HepG2 (cell line): Measurements from ENCODE around the gene ZNF697. TPM values are rescaled to one million over a fixed set of nuclear protein-coding genes. Genes with fewer than 3 reads are reported as not detected.
A peak's percentile ranks its signal among the peaks of the same experiment; 100 is the strongest.

ENCODE experiments used
- BORCS8-MEF2B ChIP-seq: sonication (generic); formaldehyde crosslinking; IDR thresholded peaks from 2 replicates; pipeline ENCODE4 v1.8.0; 2022; ENCODE audit warnings: mild to moderate bottlenecking, missing genetic modification reagents
- FOXA1 ChIP-seq, 2 experiments: fragments of 450-650 bp in 1 of 2; sonication (generic) in 1 of 2; formaldehyde crosslinking in 1 of 2; IDR thresholded peaks; 2 replicates each; pipeline versions ENCODE4 v1.4.0 to v1.6.1; 2016 to 2020; ENCODE audit warnings: missing genetic modification reagents in 1 of 2
- GTF2F1 ChIP-seq: fragments of 150-350 bp; IDR thresholded peaks from 2 replicates; pipeline ENCODE4 v1.6.1; 2014; ENCODE audit warnings: low read length
- HNF4G ChIP-seq, 2 experiments: sonication (generic) in 1 of 2; formaldehyde crosslinking in 1 of 2; IDR thresholded peaks; 2 replicates each; pipeline versions ENCODE4 v1.4.0 to v1.6.1; 2011 to 2020; ENCODE audit warnings: borderline replicate concordance in 2 of 2, low read depth in 2 of 2, mild to moderate bottlenecking in 2 of 2, low read length in 1 of 2, missing genetic modification reagents in 1 of 2, moderate library complexity in 1 of 2
- MLXIP ChIP-seq: sonication (generic); formaldehyde crosslinking; IDR thresholded peaks from 2 replicates; pipeline ENCODE4 v1.9.0; 2021; ENCODE audit warnings: missing genetic modification reagents, borderline replicate concordance
- NFYC ChIP-seq: IDR thresholded peaks from 2 replicates; pipeline ENCODE4 v1.6.1; 2016; ENCODE audit warnings: missing genetic modification reagents, missing compliant biosample characterization
- PCBP2 ChIP-seq: fragments of 200-400 bp; formaldehyde crosslinking; optimal IDR thresholded peaks from 2 replicates; pipeline ENCODE3; 2018; ENCODE audit warnings: low read length, low read depth; ENCODE audit not compliant: poor library complexity, severe bottlenecking
- PTBP1 ChIP-seq: fragments of 200-400 bp; formaldehyde crosslinking; IDR thresholded peaks from 2 replicates; pipeline ENCODE4 v1.6.1; 2018; ENCODE audit warnings: low read length, low read depth; ENCODE audit not compliant: poor library complexity, severe bottlenecking
- RFX1 ChIP-seq: fragments of 450-650 bp; IDR thresholded peaks from 2 replicates; pipeline ENCODE4 v1.6.1; 2017
- TBL1XR1 ChIP-seq: fragments of 150-350 bp; IDR thresholded peaks from 2 replicates; pipeline ENCODE4 v1.6.1; 2014; ENCODE audit warnings: borderline replicate concordance, low read length; ENCODE audit not compliant: partially characterized antibody
- TFDP2 ChIP-seq: sonication (generic); formaldehyde crosslinking; IDR thresholded peaks from 2 replicates; pipeline ENCODE4 v1.4.0; 2020; ENCODE audit warnings: missing genetic modification reagents
- ZNF224 ChIP-seq: sonication (generic); formaldehyde crosslinking; IDR thresholded peaks from 2 replicates; pipeline ENCODE4 v1.5.0; 2020; ENCODE audit warnings: mild to moderate bottlenecking, missing genetic modification reagents
- ZNF296 ChIP-seq: sonication (generic); formaldehyde crosslinking; conservative IDR thresholded peaks from 2 replicates; pipeline ENCODE4 v1.5.0; 2020; ENCODE audit warnings: mild to moderate bottlenecking, missing genetic modification reagents
- ZNF496 ChIP-seq: sonication (generic); formaldehyde crosslinking; IDR thresholded peaks from 2 replicates; pipeline ENCODE4 v1.8.1; 2023; ENCODE audit warnings: mild to moderate bottlenecking, moderate library complexity, missing genetic modification reagents; ENCODE audit not compliant: insufficient replicate concordance
- ZNF552 ChIP-seq: sonication (generic); formaldehyde crosslinking; IDR thresholded peaks from 2 replicates; pipeline ENCODE4 v1.9.0; 2022; ENCODE audit warnings: missing genetic modification reagents, mild to moderate bottlenecking, borderline replicate concordance
- ZNF850 ChIP-seq: sonication (generic); formaldehyde crosslinking; conservative IDR thresholded peaks from 2 replicates; pipeline ENCODE4 v1.9.0; 2021; ENCODE audit warnings: mild to moderate bottlenecking, missing genetic modification reagents
- polyA plus RNA-seq, 8 experiments: library from polyadenylated mRNA; depleted of rRNA in 3 of 8; stranded (reverse) in 7 of 8; unstranded in 1 of 8; fragments of >200 nt; fragmentation: Illumina TruSeq in 4 of 8; extraction: Trizol in 4 of 8; gene quantifications; 2 replicates each; pipeline versions ENCODE4 v1.2.1 to v1.2.3, GENCODE V29; 2011 to 2016; ENCODE audit warnings: low read depth in 4 of 8, missing spikeins in 1 of 8, mixed read lengths in 1 of 8; ENCODE audit not compliant: insufficient read depth in 1 of 8
- total RNA-seq, 5 experiments: library from RNA; depleted of rRNA; stranded (reverse); fragments of >200 nt; fragmentation: Illumina TruSeq; extraction: Trizol; gene quantifications; 2 replicates each; pipeline ENCODE4 v1.2.3, GENCODE V29; 2016; ENCODE audit warnings: low read depth in 1 of 5
- TF ChIP-seq, protein P1 (sequence below): sonication (generic); formaldehyde crosslinking; conservative IDR thresholded peaks from 2 replicates; pipeline ENCODE4 v1.4.0; 2020; ENCODE audit warnings: missing genetic modification reagents
- TF ChIP-seq, protein P2 (sequence below): IDR thresholded peaks from 2 replicates; pipeline ENCODE4 v1.6.1; 2016; ENCODE audit warnings: control low read depth
- TF ChIP-seq, protein P3 (sequence below): sonication (generic); formaldehyde crosslinking; IDR thresholded peaks from 2 replicates; pipeline ENCODE4 v1.4.0; 2020; ENCODE audit warnings: missing genetic modification reagents

Gene ZNF697
- total and polyA plus RNA-seq, 2 of the 13 experiments (the other 11 are each of a cell fraction or from before 2014, with no cell fraction given): 2.3 to 7.1 TPM

DNA sequence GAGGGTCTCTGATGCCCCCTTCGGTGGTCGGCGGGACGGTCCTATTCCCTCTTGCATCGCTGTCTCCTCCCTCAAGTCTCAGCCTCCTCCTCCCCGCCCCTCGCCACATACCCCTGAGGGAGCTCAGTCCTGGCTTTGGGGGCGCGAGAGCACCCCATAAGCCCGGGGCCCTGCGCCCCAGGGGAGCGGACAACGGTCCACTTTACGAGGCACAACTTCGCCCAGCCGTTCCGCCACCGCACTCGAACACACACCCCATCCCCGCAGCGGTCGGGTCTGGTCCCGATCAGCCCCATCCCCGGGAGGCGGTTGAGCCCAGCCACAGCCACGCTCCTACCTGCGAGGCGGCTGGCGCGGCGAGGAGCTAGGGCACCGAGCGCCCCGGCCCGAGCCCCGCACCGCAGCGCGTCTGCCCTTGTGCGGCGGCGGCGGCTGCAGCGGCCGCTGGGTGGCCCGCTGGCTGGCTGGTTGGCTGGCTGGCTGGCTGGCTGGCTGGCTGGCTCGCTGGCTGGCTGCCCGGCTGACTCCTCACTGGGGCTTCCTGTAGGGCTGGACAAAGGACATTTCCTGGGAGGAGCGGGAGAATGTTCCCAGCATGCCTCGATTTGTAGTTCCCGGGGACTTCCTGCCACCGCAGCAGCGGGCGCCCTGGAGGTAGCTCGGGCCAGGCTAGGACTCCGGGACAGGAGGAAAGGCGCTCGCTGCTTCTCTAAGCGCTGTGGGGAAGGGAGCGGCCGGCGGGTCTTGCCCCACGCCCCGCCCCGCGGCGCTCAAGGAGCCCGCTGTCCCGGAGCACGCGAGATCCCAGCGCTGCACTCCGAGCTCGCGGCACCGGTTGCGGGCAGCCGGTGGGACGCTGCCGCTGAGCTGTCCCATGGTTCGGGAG, at the start of gene ZNF697 (continued):
- no peak for TF ChIP-seq TFDP2 (CRISPR knock-in tag)
- no peak for TF ChIP-seq MLXIP (CRISPR knock-in tag)
- TF ChIP-seq ZNF296: no peak
- TF ChIP-seq GTF2F1: no peak
- TF ChIP-seq ZNF850 (CRISPR knock-in tag): no peak
- TF ChIP-seq, protein P1, sequence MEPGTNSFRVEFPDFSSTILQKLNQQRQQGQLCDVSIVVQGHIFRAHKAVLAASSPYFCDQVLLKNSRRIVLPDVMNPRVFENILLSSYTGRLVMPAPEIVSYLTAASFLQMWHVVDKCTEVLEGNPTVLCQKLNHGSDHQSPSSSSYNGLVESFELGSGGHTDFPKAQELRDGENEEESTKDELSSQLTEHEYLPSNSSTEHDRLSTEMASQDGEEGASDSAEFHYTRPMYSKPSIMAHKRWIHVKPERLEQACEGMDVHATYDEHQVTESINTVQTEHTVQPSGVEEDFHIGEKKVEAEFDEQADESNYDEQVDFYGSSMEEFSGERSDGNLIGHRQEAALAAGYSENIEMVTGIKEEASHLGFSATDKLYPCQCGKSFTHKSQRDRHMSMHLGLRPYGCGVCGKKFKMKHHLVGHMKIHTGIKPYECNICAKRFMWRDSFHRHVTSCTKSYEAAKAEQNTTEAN (CRISPR knock-in tag): no peak
- TF ChIP-seq, protein P2, sequence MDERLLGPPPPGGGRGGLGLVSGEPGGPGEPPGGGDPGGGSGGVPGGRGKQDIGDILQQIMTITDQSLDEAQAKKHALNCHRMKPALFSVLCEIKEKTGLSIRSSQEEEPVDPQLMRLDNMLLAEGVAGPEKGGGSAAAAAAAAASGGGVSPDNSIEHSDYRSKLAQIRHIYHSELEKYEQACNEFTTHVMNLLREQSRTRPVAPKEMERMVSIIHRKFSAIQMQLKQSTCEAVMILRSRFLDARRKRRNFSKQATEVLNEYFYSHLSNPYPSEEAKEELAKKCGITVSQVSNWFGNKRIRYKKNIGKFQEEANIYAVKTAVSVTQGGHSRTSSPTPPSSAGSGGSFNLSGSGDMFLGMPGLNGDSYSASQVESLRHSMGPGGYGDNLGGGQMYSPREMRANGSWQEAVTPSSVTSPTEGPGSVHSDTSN: no peak
- TF ChIP-seq, protein P3, sequence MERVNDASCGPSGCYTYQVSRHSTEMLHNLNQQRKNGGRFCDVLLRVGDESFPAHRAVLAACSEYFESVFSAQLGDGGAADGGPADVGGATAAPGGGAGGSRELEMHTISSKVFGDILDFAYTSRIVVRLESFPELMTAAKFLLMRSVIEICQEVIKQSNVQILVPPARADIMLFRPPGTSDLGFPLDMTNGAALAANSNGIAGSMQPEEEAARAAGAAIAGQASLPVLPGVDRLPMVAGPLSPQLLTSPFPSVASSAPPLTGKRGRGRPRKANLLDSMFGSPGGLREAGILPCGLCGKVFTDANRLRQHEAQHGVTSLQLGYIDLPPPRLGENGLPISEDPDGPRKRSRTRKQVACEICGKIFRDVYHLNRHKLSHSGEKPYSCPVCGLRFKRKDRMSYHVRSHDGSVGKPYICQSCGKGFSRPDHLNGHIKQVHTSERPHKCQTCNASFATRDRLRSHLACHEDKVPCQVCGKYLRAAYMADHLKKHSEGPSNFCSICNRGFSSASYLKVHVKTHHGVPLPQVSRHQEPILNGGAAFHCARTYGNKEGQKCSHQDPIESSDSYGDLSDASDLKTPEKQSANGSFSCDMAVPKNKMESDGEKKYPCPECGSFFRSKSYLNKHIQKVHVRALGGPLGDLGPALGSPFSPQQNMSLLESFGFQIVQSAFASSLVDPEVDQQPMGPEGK (CRISPR knock-in tag): peak; percentile 18; the same call in 1 of the 2 replicates
- TF ChIP-seq PTBP1: no peak
- TF ChIP-seq NFYC: peak; percentile 24; the same call in 1 of the 2 replicates
- no peak for TF ChIP-seq ZNF224 (CRISPR knock-in tag)
- no peak for TF ChIP-seq RFX1
- TF ChIP-seq ZNF496 (CRISPR knock-in tag): no peak
- TF ChIP-seq BORCS8-MEF2B (CRISPR knock-in tag): peak; percentile 46; the same call in 1 of the 2 replicates
- TF ChIP-seq PCBP2: no peak
- no peak for TF ChIP-seq FOXA1 (IDR thresholded peaks at IDR 0.05)
- no peak for TF ChIP-seq FOXA1 (CRISPR knock-in tag; IDR thresholded peaks at IDR 0.05)
- no peak for TF ChIP-seq HNF4G (IDR thresholded peaks at IDR 0.05; ENCODE audit: borderline replicate concordance, low read depth, low read length)
- 0 out of 2 replicates have a peak, but pooled peaks have one; percentile 46 for TF ChIP-seq HNF4G (CRISPR knock-in tag; IDR thresholded peaks at IDR 0.05; ENCODE audit: borderline replicate concordance, low read depth)
- TF ChIP-seq ZNF552 (CRISPR knock-in tag): no peak
- TF ChIP-seq TBL1XR1: no peak
